Duodenal mucosa (tissue), 2 donors: ENCODE results near the gene CHMP6.

Source experiments
- H3K27ac ChIP-seq: one replicate; pipeline ENCODE4 v1.7.0; 2013; ENCODE audit warnings: low read depth, low read length
- H3K27me3 ChIP-seq, 2 donors: one replicate each; pipeline ENCODE4 v1.7.0; 2013; ENCODE audit warnings: low read length in 2 of 2, control low read depth in 1 of 2; ENCODE audit not compliant: insufficient read depth in 2 of 2, control insufficient read depth in 1 of 2
- H3K36me3 ChIP-seq, 2 donors: one replicate each; pipeline ENCODE4 v1.7.0; 2013; ENCODE audit warnings: low read length in 2 of 2, control low read depth in 1 of 2; ENCODE audit not compliant: insufficient read depth in 2 of 2, control insufficient read depth in 1 of 2
- H3K4me1 ChIP-seq, 2 donors: one replicate each; pipeline ENCODE4 v1.7.0; 2013; ENCODE audit warnings: low read length in 2 of 2, control low read depth in 1 of 2; ENCODE audit not compliant: insufficient read depth in 2 of 2, control insufficient read depth in 1 of 2
- H3K4me3 ChIP-seq, 2 donors: one replicate each; pipeline ENCODE4 v1.7.0; 2013; ENCODE audit warnings: low read length in 2 of 2, low read depth in 1 of 2
- H3K9ac ChIP-seq, 2 donors: one replicate each; pipeline ENCODE4 v1.7.0; 2013; ENCODE audit warnings: low read length in 2 of 2, low read depth in 1 of 2
- H3K9me3 ChIP-seq, 2 donors: one replicate each; pipeline ENCODE4 v1.7.0; 2013; ENCODE audit warnings: low read length in 2 of 2, control low read depth in 1 of 2; ENCODE audit not compliant: control insufficient read depth in 1 of 2

CHMP6 gene

GRCh38 chr17:80976701-80977100, 14.9 kb upstream of the CHMP6 start:
- Histone ChIP-seq H3K4me3 (no peak overlapping the region), H3K9me3 (no peaks in the 10 kb centered on the region), H3K4me1 (no peaks in the 10 kb centered on the region), H3K36me3 (no peaks in the 10 kb centered on the region), H3K27me3 (peaks cover 0 to 3% of the 10 kb centered on the region in 2 donors), H3K9ac (no peak overlapping the region), H3K27ac (no peak overlapping the region)

GRCh38 chr17:80977172-80977571, 14.5 kb upstream of the CHMP6 start:
- Histone ChIP-seq H3K4me3 (no peak overlapping the region), H3K36me3 (no peaks in the 10 kb centered on the region), H3K4me1 (no peaks in the 10 kb centered on the region), H3K27ac (no peak overlapping the region), H3K9ac (no peak overlapping the region), H3K9me3 (no peaks in the 10 kb centered on the region), H3K27me3 (peaks cover 0 to 7% of the 10 kb centered on the region in 2 donors)

GRCh38 chr17:80978499-80979497, 12.8 kb upstream of the CHMP6 start:
- no peaks in the 10 kb centered on the region for H3K36me3 ChIP-seq
- no peaks in the 10 kb centered on the region for H3K4me1 ChIP-seq
- peaks cover 0 to 7% of the 10 kb centered on the region in 2 donors for H3K27me3 ChIP-seq
- no peak overlapping the region for H3K27ac ChIP-seq
- H3K9ac ChIP-seq, result no peak overlapping the region
- H3K9me3 ChIP-seq, result no peaks in the 10 kb centered on the region
- H3K4me3 ChIP-seq, result no peak overlapping the region

- no peak overlapping the region for H3K9ac ChIP-seq
- no peak overlapping the region for H3K27ac ChIP-seq
- H3K9me3 ChIP-seq, result no peaks in the 10 kb centered on the region
- no peak overlapping the region for H3K4me3 ChIP-seq
- no peaks in the 10 kb centered on the region for H3K36me3 ChIP-seq
- no peaks in the 10 kb centered on the region for H3K4me1 ChIP-seq
- peaks cover 0 to 7% of the 10 kb centered on the region in 2 donors for H3K27me3 ChIP-seq
Measured at GRCh38 chr17:80979547-80980378, 11.9 kb upstream of the CHMP6 start.

- Histone ChIP-seq H3K4me1 (no peaks in the 10 kb centered on the region), H3K27ac (no peak overlapping the region), H3K9ac (no peak overlapping the region), H3K36me3 (no peaks in the 10 kb centered on the region), H3K9me3 (no peaks in the 10 kb centered on the region), H3K4me3 (no peak overlapping the region), H3K27me3 (peaks cover 0 to 7% of the 10 kb centered on the region in 2 donors)
Measured at GRCh38 chr17:80980397-80981061, 11.1 kb upstream of the CHMP6 start.

- Histone ChIP-seq H3K4me1 (no peaks in the 10 kb centered on the region), H3K27ac (no peak overlapping the region), H3K36me3 (no peaks in the 10 kb centered on the region), H3K9ac (no peak overlapping the region), H3K4me3 (no peak overlapping the region), H3K9me3 (no peaks in the 10 kb centered on the region), H3K27me3 (peaks cover 0 to 7% of the 10 kb centered on the region in 2 donors)
Measured at GRCh38 chr17:80981062-80981902, 10.4 kb upstream of the CHMP6 start.

- H3K4me3 ChIP-seq, result no peak overlapping the region
- H3K27ac ChIP-seq, result no peak overlapping the region
- H3K4me1 ChIP-seq, result no peaks in the 10 kb centered on the region
- no peaks in the 10 kb centered on the region for H3K9me3 ChIP-seq
- peaks cover 0 to 7% of the 10 kb centered on the region in 2 donors for H3K27me3 ChIP-seq
- H3K9ac ChIP-seq, result no peak overlapping the region
- H3K36me3 ChIP-seq, result no peaks in the 10 kb centered on the region
Measured at GRCh38 chr17:80981929-80982425, 9.7 kb upstream of the CHMP6 start.

GRCh38 chr17:80982426-80982974, 9.1 kb upstream of the CHMP6 start:
- no peak overlapping the region for H3K9ac ChIP-seq
- H3K9me3 ChIP-seq, result no peaks in the 10 kb centered on the region
- H3K4me1 ChIP-seq, result no peaks in the 10 kb centered on the region
- no peaks in the 10 kb centered on the region for H3K36me3 ChIP-seq
- no peak overlapping the region for H3K27ac ChIP-seq
- H3K4me3 ChIP-seq, result no peak overlapping the region
- peaks cover 0 to 7% of the 10 kb centered on the region in 2 donors for H3K27me3 ChIP-seq

GRCh38 chr17:80983545-80983944, 8.1 kb upstream of the CHMP6 start:
- H3K36me3 ChIP-seq, result no peaks in the 10 kb centered on the region
- no peaks in the 10 kb centered on the region for H3K4me1 ChIP-seq
- H3K9me3 ChIP-seq, result no peaks in the 10 kb centered on the region
- H3K4me3 ChIP-seq, result no peak overlapping the region
- H3K9ac ChIP-seq, result no peak overlapping the region
- peaks cover 0 to 11% of the 10 kb centered on the region in 2 donors for H3K27me3 ChIP-seq
- no peak overlapping the region for H3K27ac ChIP-seq
